ENCODE data around the gene SORBS2. TPM values are rescaled to one million over a fixed set of nuclear protein-coding genes. Genes with fewer than 3 reads are reported as not detected.

SORBS2 gene
- total RNA-seq, 1 donor from 2014 or later, result not detected

DNA sequence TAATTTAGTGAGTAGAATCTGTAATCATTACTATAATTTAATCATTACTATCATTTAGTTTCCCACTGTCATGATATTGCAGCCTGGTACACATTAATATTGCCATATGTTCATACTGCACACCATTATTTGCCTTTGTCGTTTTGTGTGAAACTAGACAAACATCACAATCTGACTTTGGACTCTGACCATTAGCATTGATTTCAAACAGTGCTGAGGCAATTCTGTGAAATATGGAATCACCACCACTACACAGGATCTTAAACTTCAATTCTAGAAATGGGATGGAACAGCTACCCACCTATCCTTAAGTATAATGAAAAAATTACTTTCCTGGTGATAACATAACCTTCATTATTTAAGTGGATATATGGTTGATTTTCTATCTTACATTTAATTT, 98.3 kb downstream of the SORBS2 start:
- intact Hi-C loops (cut with micrococcal nuclease), result no loop called here
- H3K27me3 Mint-ChIP-seq, result peaks cover 18% of the 10 kb centered on the region
- H3K9me3 Mint-ChIP-seq, result no peaks in the 10 kb centered on the region
- TF ChIP-seq, protein P1, sequence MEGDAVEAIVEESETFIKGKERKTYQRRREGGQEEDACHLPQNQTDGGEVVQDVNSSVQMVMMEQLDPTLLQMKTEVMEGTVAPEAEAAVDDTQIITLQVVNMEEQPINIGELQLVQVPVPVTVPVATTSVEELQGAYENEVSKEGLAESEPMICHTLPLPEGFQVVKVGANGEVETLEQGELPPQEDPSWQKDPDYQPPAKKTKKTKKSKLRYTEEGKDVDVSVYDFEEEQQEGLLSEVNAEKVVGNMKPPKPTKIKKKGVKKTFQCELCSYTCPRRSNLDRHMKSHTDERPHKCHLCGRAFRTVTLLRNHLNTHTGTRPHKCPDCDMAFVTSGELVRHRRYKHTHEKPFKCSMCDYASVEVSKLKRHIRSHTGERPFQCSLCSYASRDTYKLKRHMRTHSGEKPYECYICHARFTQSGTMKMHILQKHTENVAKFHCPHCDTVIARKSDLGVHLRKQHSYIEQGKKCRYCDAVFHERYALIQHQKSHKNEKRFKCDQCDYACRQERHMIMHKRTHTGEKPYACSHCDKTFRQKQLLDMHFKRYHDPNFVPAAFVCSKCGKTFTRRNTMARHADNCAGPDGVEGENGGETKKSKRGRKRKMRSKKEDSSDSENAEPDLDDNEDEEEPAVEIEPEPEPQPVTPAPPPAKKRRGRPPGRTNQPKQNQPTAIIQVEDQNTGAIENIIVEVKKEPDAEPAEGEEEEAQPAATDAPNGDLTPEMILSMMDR (IDR thresholded peaks at IDR 0.05), result no peak
- H3K36me3 Mint-ChIP-seq (ENCODE audit: low read depth), result no peaks in the 10 kb centered on the region
- DNase-seq (no peak), ATAC-seq (ENCODE audit: low read depth) (no peak)
- ChIA-PET POLR2A (no interaction called here), CTCF (no interaction called here)
- no peak overlapping the region for H3K27ac Mint-ChIP-seq
- no peak overlapping the region for H3K4me3 Mint-ChIP-seq
- H3K4me1 Mint-ChIP-seq, result no peaks in the 10 kb centered on the region

DNA sequence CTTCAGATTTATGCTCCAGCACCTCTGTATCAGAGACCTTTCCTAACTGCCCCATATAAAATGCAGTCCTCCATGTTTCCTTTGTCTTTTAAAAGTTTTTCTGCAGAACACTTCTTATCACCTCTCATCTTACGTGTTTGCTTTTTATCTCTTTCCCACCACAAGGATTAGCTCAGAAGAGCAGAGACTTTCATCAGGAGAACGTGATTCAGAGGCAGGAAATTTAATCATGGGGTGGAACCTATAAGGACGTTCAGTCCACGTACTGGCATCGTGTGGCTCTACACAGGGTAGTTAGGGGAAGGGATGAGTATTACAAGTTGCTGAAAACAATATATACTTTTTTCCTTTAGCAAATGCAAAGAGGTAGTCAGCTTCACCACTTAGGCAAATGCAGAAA, 98.7 kb downstream of the SORBS2 start:
- Mint-ChIP-seq H3K4me3 (no peak overlapping the region), H3K27ac (no peak overlapping the region), H3K4me1 (peaks cover under 1% of the 10 kb centered on the region), H3K36me3 (ENCODE audit: low read depth) (no peaks in the 10 kb centered on the region), H3K9me3 (no peaks in the 10 kb centered on the region), H3K27me3 (peaks cover 18% of the 10 kb centered on the region)
- ChIA-PET CTCF (no interaction called here), POLR2A (no interaction called here)
- DNase-seq (no peak), ATAC-seq (ENCODE audit: low read depth) (no peak)
- TF ChIP-seq, protein P1 (IDR thresholded peaks at IDR 0.05), result no peak
- intact Hi-C loops (cut with micrococcal nuclease), result no loop called here

DNA sequence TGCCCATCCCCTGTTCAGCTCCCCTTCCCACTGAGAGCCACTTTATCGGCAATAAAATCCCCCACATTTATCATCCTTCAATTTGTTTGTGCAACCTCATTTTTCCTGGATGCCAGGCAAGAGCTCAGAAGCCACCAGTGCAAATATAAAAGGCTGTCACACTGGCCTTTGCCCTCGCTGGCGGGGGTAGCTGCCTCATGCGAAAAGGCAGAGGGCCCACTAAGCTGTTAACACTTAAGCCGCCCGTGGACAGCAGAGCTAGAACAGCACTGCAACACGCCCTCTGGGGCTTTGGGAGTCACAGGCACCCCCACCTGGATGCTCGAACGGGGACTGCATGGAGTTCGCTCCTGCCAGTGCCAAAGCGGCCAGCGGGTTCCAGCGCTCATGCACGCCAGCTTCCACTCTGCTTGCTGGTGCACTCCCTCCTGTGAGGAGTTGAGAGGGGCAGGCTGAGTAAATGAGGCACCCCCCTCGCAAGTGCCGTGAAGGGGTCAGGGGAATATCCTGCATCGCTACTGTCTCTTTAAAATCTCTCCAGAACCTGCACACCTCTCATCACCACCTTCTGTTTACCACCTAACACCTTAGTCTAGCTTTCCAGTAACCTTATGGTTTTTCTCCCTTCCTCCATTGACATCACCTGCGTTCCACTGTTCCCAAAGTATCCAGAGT, 99.5 kb downstream of the SORBS2 start:
- DNase-seq (no peak), ATAC-seq (ENCODE audit: low read depth) (no peak)
- no peaks in the 10 kb centered on the region for H3K36me3 Mint-ChIP-seq (ENCODE audit: low read depth)
- intact Hi-C loops (cut with micrococcal nuclease), result no loop called here
- ChIA-PET POLR2A (no interaction called here), CTCF (no interaction called here)
- peaks cover 18% of the 10 kb centered on the region for H3K27me3 Mint-ChIP-seq
- H3K27ac Mint-ChIP-seq, result no peak overlapping the region
- H3K4me1 Mint-ChIP-seq, result peaks cover 8% of the 10 kb centered on the region
- H3K9me3 Mint-ChIP-seq, result no peaks in the 10 kb centered on the region
- no peak overlapping the region for H3K4me3 Mint-ChIP-seq
- TF ChIP-seq, protein P1 (IDR thresholded peaks at IDR 0.05), result no peak

DNA sequence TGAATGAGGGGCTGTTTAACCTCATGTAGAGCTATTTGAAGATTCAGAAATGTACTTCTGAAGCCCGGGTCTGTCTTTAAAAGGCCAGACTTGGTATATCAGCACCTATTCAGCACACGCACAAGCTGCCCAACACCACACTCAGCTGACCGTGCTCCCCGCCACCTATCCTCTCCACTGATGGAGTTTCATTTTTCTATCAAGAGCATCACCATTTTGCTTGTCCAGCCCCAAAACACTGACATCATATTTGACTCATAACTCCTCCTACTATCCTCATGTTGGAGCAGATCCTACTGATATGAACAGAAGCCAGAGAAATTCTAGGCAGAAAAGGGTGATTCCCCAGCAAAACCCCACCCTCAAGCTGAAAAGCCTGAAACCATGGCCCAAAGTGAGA, 100.3 kb downstream of the SORBS2 start:
- Mint-ChIP-seq H3K27me3 (peaks cover 18% of the 10 kb centered on the region), H3K9me3 (no peaks in the 10 kb centered on the region), H3K36me3 (ENCODE audit: low read depth) (no peaks in the 10 kb centered on the region), H3K4me3 (no peak overlapping the region), H3K27ac (no peak overlapping the region), H3K4me1 (peaks cover 12% of the 10 kb centered on the region)
- TF ChIP-seq, protein P1 (IDR thresholded peaks at IDR 0.05), result no peak
- intact Hi-C loops (cut with micrococcal nuclease), result no loop called here
- CTCF ChIA-PET, result no interaction called here
- DNase-seq (no peak), ATAC-seq (ENCODE audit: low read depth) (no peak)
- POLR2A ChIA-PET, result no interaction called here

DNA sequence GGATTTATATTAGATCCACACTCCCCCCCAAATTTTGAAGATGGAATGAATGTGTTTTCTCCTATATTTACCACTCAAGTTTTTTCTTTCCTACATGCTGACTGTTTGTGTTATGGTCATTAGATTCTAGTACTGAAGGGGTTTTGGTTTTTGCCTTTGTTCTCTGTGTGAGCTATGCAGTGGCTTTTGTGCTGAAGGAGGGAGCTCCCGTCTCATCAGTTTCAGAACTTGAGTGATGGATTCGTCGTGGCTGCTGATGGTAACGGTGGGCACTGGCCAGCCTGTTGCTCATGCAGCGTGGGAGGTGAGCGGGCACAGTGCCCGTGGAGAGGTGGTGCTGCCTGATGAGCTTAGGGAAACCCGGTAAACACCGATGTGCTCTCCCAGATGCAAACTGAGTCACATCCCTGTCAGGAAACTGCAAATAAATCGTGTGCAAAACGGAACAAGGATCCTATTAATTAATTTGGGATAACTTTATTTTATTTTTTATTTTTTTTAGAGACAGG, 101.5 kb downstream of the SORBS2 start:
- DNase-seq, result no peak
- no peak overlapping the region for H3K4me3 Mint-ChIP-seq
- intact Hi-C loops (cut with micrococcal nuclease), result no loop called here
- peaks cover 3% of the 10 kb centered on the region for H3K9me3 Mint-ChIP-seq
- H3K36me3 Mint-ChIP-seq (ENCODE audit: low read depth), result no peaks in the 10 kb centered on the region
- ATAC-seq (ENCODE audit: low read depth), result no peak
- ChIA-PET POLR2A (no interaction called here), CTCF (no interaction called here)
- TF ChIP-seq, protein P1 (IDR thresholded peaks at IDR 0.05), result no peak
- no peak overlapping the region for H3K27ac Mint-ChIP-seq
- peaks cover 15% of the 10 kb centered on the region for H3K27me3 Mint-ChIP-seq
- peaks cover 12% of the 10 kb centered on the region for H3K4me1 Mint-ChIP-seq

Data from activated B cell treated with CpG ODN at 0.5 μM for 24 hours (primary cell).